NCI-H2107 treated with DMSO at 0.1 percent for 48 hours (cell line): ENCODE data around the gene ACAD8.

ENCODE experiments used
- DNase-seq: peaks from one replicate; lab custom pipeline; 2025; ENCODE audit not compliant: unreplicated experiment; lab: John Stamatoyannopoulos, UW

ACAD8 gene

DNA sequence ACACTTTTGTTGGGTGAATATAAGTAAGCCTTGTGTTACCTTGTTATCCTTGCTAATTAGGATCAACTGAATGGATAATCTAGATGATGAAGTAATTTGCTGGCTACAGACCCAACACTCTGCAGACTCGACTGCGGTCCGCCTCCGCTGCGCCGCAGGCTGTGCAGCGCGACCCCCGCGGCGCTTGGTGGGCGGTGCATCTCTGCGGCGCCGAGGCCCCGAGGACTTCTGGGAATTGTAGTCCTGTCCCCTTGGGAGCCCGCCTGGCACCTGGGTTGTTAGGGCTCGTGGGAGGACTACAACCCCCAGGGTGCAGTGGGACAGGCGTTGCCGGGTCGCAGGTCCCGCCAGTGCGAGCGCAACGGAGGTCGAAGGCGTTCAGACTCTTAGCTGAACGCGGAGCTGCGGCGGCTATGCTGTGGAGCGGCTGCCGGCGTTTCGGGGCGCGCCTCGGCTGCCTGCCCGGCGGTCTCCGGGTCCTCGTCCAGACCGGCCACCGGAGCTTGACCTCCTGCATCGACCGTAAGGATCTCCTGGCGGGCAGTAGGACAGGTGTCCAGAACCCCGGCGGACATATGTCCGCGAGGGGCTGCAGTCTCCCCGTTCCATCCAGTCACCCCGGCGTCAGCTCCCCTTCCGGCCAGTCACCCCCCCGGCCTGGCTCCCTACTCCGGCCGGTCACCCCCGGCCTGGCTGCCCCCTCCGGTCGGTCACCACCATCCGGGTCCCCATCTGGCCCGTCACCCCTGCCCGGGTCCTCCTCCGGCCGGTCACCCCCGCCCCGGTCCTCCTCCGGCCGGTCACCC is at the start of gene ACAD8, which contains the start of gene THYN1:
ACAD8 (plus strand) TSS at position 381 of the 806 bp plus-strand sequence; CDS start at position 414, 33 bp downstream.
THYN1 (minus strand) TSS at position 165 of the 806 bp plus-strand sequence. CDS start 470 bp downstream, outside the sequence.
- peak; percentile 95 for DNase-seq

- no peak for DNase-seq
Measured at GRCh38 chr11:134205729-134206128, 47.6 kb upstream of the ACAD8 start.

DNA sequence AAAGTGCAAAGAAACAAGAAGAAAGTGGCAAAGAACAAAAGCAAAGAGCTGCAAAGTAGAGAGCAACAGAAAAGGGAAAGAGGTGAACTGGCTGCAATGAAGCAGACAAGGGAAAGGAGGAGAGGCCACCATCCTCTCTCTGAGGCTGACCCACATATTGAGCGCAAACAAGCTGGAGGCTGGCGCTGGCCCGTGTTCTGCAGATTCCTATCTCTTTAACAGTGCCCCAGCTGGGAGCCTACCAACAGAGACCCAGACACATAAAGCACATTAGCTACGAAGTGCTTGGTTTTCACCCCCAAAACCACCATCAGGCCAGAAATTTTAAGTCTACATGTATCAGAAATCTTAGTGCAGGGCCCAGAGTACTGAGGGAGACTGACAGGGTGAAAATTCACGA is 47.2 kb upstream of the ACAD8 start:
- DNase-seq, result no peak

GRCh38 chr11:134207538-134208239 is 45.7 kb upstream of the ACAD8 start:
- DNase-seq, result no peak

DNA sequence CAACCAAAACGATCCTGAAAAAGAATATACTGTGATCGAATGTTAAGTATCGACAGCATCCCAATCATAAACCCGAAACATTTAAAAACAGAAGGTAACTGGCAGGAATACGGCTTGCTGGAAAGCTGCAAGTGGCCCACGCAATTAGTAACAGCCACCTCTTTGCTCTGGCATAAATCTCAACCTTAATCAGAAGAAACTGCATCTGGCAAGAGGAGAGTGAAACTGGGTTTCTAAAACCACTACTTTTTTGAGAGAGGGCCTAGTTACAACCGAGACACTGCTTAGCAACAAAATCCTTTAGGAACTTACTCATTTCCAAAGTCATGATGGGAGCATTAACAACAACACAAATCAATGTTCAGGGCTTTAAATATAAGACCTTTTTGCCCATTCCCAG is 37.5 kb upstream of the ACAD8 start:
- DNase-seq, result no peak

DNA sequence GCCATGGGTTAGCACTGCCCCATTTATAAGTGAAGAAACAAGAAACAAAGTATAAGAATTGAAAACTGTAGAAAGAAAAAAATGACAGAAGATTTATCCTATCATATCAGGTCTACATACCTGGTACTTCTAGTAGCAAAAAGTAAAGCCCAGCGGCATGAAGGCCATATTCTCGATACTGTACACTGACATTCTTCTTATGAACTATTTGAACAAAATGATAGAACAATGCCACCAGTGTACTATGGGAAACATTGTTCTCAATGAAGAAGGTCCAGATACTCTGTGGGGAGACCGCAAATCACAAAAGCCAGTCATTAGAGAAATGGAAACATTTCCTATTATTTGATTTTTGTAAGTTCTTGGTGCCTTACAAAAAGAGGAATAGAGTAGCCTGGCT is 36.6 kb upstream of the ACAD8 start:
- no peak for DNase-seq

DNA sequence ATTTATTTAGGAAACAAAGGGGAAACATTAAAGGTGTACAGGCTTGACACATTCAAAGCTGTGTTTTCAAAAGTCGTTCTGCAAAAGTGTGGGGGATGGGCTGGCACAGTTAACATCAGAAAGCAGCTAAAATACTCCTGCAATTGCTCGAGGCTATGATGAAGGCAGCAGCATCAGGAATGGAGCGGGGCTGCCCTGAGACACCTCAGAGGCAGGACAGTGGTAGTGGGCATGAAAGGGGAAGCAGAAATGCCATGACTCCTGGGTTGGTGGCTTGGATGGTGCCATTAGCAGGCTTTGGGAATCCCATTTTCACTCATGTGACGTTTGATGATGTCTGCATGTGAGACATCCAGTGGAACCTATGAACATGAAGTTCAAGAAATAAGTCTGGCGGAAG is 30.2 kb upstream of the ACAD8 start:
- DNase-seq, result no peak

GRCh38 chr11:134223836-134224709 is 29.3 kb upstream of the ACAD8 start, which contains the start of the genes NCAPD3 and VPS26B:
Gene NCAPD3, minus strand, starts transcription at chr11:134223967. Its CDS starts 41 bp downstream, at chr11:134223926.
Gene VPS26B, plus strand, starts transcription at chr11:134224671. Its CDS starts 452 bp downstream, at chr11:134225123.
- peak; percentile 96 for DNase-seq

DNA sequence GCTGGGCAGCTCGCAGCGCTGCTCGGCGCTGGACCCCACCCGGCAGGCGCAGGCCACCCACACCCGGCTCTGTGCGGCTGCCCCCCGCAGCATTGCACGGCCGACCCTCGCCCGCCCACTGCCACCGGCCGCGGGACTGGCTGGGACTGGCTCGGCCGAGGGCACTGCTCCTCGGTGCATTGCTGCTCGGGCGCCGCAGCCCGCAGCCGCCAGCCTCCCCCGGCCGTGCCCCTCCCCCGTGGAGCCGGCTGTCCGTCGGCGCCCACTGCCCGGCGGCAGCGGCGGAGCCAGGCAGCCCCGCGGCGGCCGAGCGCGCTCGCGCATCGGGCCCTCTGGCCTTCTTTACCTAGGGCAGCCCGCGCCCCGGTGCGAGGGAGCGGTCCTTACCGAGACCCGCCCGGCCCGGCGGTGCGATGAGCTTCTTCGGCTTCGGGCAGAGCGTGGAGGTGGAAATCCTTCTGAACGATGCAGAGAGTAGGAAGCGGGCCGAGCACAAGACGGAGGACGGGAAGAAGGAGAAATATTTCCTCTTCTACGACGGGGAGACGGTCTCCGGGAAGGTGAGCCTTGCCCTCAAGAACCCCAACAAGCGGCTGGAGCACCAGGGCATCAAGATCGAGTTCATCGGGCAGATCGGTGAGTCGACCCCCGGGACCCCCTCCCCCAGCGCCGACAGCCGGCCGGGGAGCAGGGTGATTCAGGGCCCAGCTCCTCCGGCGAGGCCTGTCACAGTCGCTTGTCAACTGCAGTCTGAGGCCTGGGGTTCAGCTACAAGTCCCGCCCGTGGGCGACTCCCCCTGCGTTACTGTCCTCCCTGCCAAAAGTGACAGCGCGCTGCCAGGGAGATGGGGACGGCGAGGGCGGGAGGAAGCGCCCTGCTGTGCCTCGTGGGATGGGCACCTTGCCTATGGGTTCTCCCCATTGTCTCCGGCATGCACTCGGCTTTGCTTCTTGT is 28.4 kb upstream of the ACAD8 start:
- DNase-seq, result peak; percentile 65

GRCh38 chr11:134226806-134227325 is 26.5 kb upstream of the ACAD8 start:
- no peak for DNase-seq

GRCh38 chr11:134228625-134229024 is 24.7 kb upstream of the ACAD8 start:
- DNase-seq, result no peak

GRCh38 chr11:134229126-134229790 is 24.1 kb upstream of the ACAD8 start:
- DNase-seq, result no peak

DNA sequence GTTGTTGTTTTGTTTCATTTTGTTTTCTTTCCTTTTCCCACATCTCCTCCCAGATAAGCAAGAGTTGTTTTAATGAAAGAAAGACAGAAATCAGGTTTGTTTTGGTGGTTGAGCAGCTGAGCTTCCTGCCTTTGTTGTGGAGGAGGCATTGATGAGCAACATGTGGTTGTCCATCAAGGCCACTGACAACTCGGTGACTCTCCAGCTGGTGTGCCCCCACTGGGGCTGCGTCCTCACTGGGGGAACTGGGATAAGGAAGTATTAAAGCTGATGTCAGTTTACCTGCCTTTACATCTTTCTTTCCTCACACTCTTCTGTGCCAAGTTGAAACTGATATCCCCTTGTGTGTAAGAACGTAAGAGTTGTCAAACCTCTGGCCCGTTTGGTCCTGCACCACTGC is 23.0 kb upstream of the ACAD8 start:
- no peak for DNase-seq

GRCh38 chr11:134231958-134232659 is 21.3 kb upstream of the ACAD8 start:
- DNase-seq, result no peak

GRCh38 chr11:134233729-134234179 is 19.6 kb upstream of the ACAD8 start:
- DNase-seq, result no peak

DNA sequence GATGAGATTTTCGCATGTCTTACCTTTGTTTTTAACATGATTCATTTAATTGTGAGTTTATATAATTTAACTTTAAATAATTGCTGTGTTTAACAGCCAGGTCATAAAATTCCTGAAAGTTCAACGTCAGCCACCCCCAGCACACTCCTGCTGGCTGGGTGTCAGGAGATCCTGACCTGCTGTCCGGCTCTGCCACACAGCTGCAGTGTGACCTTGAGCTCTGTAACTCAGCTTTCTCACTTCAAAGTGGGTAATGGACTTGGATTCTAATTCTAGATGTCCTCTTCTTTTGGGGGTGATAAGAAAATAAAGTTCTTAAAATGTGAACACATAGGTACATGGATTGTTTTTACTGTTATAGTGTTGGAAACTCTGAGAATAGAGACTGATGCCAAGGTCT is 18.0 kb upstream of the ACAD8 start:
- DNase-seq, result no peak

DNA sequence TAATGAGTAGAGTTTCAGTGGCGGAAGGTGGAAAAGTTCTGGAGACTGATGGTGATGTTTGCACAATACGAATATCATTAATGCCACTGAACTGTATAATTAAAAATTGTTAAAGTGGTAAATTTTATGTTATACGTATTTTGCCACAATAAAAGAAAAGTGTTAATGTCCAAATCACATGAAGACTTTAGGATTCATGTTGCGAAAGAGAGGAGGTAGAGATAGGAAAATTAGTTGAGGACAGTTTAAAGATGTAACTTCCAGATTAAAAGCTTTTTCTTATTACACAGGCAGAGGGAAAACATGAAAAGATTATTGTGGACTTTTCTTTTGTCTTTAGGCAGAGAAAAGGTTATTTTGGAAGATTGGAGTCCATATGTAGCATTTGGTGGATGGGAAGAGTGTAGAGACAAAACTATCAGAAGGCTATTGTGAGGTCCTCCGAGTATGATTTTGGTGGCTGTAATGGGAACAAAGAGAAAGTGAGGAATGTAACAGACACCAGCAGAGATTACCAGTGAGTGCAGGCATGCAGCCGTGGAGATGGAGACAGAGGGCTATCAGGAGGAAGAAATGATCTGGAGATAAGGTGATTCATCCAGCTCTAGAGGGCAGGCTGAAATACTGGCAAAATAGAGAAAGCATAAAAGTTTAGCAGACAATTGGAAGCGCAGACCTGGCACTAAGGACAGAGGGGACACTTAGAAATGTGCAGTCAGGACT is 16.4 kb upstream of the ACAD8 start:
- no peak for DNase-seq

DNA sequence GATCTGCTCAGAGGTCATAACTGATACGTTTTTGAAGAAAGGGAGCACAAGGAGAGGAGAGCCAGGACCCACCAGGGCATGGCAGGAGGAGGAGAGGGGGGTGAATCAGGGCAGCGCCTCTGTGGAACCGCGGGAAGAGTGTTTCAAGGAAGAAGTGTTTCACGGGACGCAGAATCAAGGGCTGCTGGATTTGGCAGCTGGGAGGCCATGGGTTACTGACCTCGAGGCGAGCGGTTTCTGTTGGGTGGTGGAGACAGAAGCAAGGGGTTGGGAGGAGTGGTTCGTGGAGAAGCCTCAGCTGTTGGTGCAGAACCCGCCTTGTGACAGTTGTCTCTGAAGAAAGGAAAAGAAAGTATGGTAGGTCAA is 15.8 kb upstream of the ACAD8 start:
- no peak for DNase-seq
